Measurements from ENCODE around the gene LCP2.

DNA sequence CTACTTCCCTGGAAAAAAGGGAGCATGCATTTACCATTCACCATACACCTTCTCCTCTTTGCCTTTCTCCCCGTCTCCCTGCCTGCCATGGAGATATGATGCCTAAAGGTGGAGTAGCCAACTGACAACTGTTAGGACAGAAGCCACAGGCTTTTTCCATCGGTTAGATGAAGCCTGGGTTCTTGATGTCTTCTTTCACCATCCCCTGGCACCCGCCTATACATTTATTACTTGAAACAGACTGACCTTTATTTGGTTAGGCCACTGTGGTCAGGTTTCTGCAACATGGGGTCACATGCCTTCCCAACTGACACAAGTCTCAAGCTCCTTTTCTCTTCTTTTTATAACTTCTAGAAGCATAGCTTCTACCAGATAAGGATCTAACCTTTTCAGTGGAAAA lies 7.1 kb downstream of the LCP2 start:
- no peak for TF ChIP-seq CTCF (IDR thresholded peaks at IDR 0.05)
- no peak for TF ChIP-seq POLR2A (IDR thresholded peaks at IDR 0.05)

Measured in tibial nerve (tissue), 3 donors.